ENCODE data around the gene ARID1B.

The ARID1B gene

DNA sequence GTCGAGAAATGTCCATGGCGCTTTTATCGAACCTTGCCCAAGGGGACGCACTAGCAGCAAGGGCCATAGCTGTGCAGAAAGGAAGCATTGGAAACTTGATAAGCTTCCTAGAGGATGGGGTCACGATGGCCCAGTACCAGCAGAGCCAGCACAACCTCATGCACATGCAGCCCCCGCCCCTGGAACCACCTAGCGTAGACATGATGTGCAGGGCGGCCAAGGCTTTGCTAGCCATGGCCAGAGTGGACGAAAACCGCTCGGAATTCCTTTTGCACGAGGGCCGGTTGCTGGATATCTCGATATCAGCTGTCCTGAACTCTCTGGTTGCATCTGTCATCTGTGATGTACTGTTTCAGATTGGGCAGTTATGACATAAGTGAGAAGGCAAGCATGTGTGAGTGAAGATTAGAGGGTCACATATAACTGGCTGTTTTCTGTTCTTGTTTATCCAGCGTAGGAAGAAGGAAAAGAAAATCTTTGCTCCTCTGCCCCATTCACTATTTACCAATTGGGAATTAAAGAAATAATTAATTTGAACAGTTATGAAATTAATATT lies 430.4 kb downstream of the ARID1B start:
- Histone ChIP-seq H3K4me1 (ENCODE audit: control insufficient read depth, insufficient read depth, low read length) (no peaks in the 10 kb centered on the region), H3K4me3 (ENCODE audit: low read length) (no peak overlapping the region), H3K27ac (ENCODE audit: low read depth, low read length) (no peak overlapping the region), H3K27me3 (ENCODE audit: control insufficient read depth, insufficient read depth, low read length) (no peaks in the 10 kb centered on the region), H3K36me3 (ENCODE audit: control insufficient read depth, insufficient read depth, low read length) (peaks cover 24% of the 10 kb centered on the region), H3K9ac (ENCODE audit: low read length) (no peak overlapping the region)

DNA sequence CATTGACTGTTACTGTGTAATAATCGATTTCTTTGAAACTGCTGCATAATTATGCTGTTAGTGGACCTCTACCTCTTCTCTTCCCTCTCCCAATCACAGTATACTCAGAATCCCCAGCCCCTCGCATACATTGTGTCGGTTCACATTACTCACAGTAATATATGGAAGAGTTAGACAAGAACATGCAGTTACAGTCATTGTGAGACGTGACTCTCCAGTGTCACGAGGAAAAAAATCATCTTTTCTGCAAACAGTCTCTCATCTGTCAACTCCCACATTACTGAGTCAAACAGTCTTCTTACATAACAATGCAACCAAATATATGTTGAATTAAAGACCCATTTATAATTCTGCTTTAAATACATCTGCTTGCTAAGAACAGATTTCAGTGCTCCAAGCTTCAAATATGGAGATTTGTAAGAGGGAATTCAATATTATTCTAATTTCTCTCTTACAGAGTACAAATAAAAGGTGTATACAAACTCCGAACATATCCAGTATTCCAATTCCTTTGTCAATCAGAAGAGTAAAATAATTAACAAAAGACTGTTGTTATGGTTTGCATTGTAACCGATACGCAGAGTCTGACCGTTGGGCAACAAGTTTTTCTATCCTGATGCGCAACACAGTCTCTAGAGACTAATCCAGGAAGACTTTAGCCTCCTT lies 432.8 kb downstream of the ARID1B start:
- H3K27me3 ChIP-seq (ENCODE audit: control insufficient read depth, insufficient read depth, low read length): no peaks in the 10 kb centered on the region
- H3K9ac ChIP-seq (ENCODE audit: low read length): no peak overlapping the region
- H3K4me1 ChIP-seq (ENCODE audit: control insufficient read depth, insufficient read depth, low read length): no peaks in the 10 kb centered on the region
- no peak overlapping the region for H3K4me3 ChIP-seq (ENCODE audit: low read length)
- H3K27ac ChIP-seq (ENCODE audit: low read depth, low read length): no peak overlapping the region
- peaks cover 16% of the 10 kb centered on the region for H3K36me3 ChIP-seq (ENCODE audit: control insufficient read depth, insufficient read depth, low read length)

DNA sequence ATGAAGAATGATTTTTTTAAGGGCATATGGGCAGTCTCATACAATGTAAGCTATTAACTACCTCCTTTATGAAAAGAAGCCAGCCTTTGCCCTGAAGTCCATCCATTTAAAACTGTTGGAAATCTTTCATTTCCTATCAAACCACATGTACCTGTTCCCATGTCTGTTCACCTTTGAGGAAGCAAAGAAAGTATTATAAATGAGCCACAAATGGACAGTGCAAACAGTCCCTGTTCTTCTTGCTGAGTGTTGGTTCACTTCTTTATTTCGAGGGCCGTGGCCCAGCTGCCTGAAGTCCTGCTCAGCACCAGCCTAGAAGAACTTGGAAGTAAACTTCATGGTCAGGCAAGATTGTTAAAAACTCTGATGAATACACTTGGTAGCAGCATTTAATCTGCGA lies 433.8 kb downstream of the ARID1B start:
- H3K27ac ChIP-seq (ENCODE audit: low read depth, low read length): no peak overlapping the region
- H3K4me3 ChIP-seq (ENCODE audit: low read length): no peak overlapping the region
- H3K4me1 ChIP-seq (ENCODE audit: control insufficient read depth, insufficient read depth, low read length): no peaks in the 10 kb centered on the region
- H3K36me3 ChIP-seq (ENCODE audit: control insufficient read depth, insufficient read depth, low read length): peaks cover 12% of the 10 kb centered on the region
- H3K27me3 ChIP-seq (ENCODE audit: control insufficient read depth, insufficient read depth, low read length): no peaks in the 10 kb centered on the region
- H3K9ac ChIP-seq (ENCODE audit: low read length): no peak overlapping the region

DNA sequence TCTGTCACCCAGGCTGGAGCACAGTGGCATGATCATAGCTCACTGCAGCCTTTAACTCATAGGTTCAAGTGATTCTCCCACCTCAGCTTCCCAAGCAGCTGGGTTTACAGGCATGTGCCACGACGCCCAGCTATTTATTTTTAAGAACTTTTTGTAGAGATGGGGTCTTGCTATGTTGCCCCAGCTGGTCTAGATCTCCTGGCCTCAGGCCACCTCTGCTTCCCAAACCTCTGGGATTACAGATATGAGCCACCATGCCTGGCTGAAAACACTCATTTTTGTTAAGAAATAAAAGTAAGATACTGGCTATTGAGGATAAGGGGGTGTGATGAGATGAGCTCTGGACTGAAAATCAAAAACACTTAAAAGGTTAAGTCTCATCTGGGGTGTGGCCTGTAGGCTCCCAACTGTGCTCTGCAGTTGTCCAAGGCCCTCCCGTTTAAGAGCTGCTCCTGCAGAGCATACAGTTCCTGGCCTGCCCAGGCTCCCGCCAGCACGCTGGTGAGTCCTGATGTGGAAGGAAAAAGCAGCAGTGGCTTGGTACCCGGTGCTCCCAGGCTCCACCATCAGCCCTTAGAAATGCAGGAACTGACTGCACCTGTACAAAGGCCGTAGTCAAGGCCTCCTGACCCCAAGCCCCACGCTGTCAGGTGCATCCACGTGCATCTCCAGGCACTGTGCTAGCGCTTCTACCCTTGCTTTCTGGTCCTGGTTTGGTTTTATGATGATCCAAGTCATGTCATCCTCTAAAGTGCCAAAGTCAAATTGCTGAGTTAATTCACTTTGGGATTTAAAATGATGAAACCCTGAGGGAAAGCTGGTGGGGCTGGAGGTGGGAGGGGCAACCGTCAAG lies 434.7 kb downstream of the ARID1B start:
- Histone ChIP-seq H3K4me1 (ENCODE audit: control insufficient read depth, insufficient read depth, low read length) (no peaks in the 10 kb centered on the region), H3K36me3 (ENCODE audit: control insufficient read depth, insufficient read depth, low read length) (peaks cover 5% of the 10 kb centered on the region), H3K4me3 (ENCODE audit: low read length) (no peak overlapping the region), H3K27me3 (ENCODE audit: control insufficient read depth, insufficient read depth, low read length) (no peaks in the 10 kb centered on the region), H3K27ac (ENCODE audit: low read depth, low read length) (no peak overlapping the region), H3K9ac (ENCODE audit: low read length) (no peak overlapping the region)

GRCh38 chr6:157213426-157213825 lies 436.2 kb downstream of the ARID1B start:
- Histone ChIP-seq H3K4me3 (ENCODE audit: low read length) (no peak overlapping the region), H3K9ac (ENCODE audit: low read length) (no peak overlapping the region), H3K4me1 (ENCODE audit: control insufficient read depth, insufficient read depth, low read length) (no peaks in the 10 kb centered on the region), H3K36me3 (ENCODE audit: control insufficient read depth, insufficient read depth, low read length) (no peaks in the 10 kb centered on the region), H3K27ac (ENCODE audit: low read depth, low read length) (no peak overlapping the region), H3K27me3 (ENCODE audit: control insufficient read depth, insufficient read depth, low read length) (no peaks in the 10 kb centered on the region)

DNA sequence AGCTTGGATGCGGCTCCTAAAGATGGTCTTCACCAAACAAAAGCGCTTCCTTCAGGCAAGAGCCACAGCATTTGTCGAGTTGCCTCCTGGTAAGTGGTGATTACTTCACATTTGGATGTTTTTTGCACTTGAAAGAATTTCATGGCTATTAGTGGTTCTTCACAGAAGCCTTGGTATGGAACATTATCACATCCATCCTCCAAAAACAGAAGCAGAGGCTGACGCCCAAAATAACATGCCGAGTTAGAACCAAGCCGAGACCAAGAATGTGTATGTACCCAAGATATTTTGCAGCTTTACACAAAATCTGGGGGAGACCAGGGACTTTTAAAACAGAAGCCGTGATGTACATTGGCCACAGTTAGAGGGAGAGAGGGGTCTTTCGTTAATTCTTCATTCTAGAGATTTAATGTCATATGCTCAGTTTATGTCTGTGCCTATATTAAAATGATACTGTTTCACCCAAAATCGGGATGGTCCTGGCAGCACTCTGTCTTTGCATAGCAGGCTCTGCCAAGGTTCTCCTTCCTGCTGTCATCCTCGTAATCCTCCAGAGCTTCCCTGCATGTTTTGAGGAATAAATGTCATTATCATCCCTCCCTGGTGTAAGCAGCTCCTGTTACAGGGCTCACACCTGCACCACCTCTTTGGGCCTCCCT lies 436.9 kb downstream of the ARID1B start:
- Histone ChIP-seq H3K4me3 (ENCODE audit: low read length) (no peak overlapping the region), H3K36me3 (ENCODE audit: control insufficient read depth, insufficient read depth, low read length) (no peaks in the 10 kb centered on the region), H3K27me3 (ENCODE audit: control insufficient read depth, insufficient read depth, low read length) (no peaks in the 10 kb centered on the region), H3K27ac (ENCODE audit: low read depth, low read length) (no peak overlapping the region), H3K9ac (ENCODE audit: low read length) (no peak overlapping the region), H3K4me1 (ENCODE audit: control insufficient read depth, insufficient read depth, low read length) (no peaks in the 10 kb centered on the region)

GRCh38 chr6:157215717-157216116 lies 438.5 kb downstream of the ARID1B start:
- no peak overlapping the region for H3K9ac ChIP-seq (ENCODE audit: low read length)
- no peaks in the 10 kb centered on the region for H3K36me3 ChIP-seq (ENCODE audit: control insufficient read depth, insufficient read depth, low read length)
- H3K27ac ChIP-seq (ENCODE audit: low read depth, low read length): no peak overlapping the region
- H3K4me1 ChIP-seq (ENCODE audit: control insufficient read depth, insufficient read depth, low read length): no peaks in the 10 kb centered on the region
- H3K4me3 ChIP-seq (ENCODE audit: low read length): no peak overlapping the region
- H3K27me3 ChIP-seq (ENCODE audit: control insufficient read depth, insufficient read depth, low read length): no peaks in the 10 kb centered on the region

GRCh38 chr6:157216570-157216969 lies 439.4 kb downstream of the ARID1B start:
- no peaks in the 10 kb centered on the region for H3K27me3 ChIP-seq (ENCODE audit: control insufficient read depth, insufficient read depth, low read length)
- no peak overlapping the region for H3K4me3 ChIP-seq (ENCODE audit: low read length)
- H3K27ac ChIP-seq (ENCODE audit: low read depth, low read length): no peak overlapping the region
- no peaks in the 10 kb centered on the region for H3K4me1 ChIP-seq (ENCODE audit: control insufficient read depth, insufficient read depth, low read length)
- H3K9ac ChIP-seq (ENCODE audit: low read length): no peak overlapping the region
- H3K36me3 ChIP-seq (ENCODE audit: control insufficient read depth, insufficient read depth, low read length): no peaks in the 10 kb centered on the region

- Histone ChIP-seq H3K9ac (ENCODE audit: low read length) (no peak overlapping the region), H3K4me3 (ENCODE audit: low read length) (no peak overlapping the region), H3K36me3 (ENCODE audit: control insufficient read depth, insufficient read depth, low read length) (no peaks in the 10 kb centered on the region), H3K4me1 (ENCODE audit: control insufficient read depth, insufficient read depth, low read length) (no peaks in the 10 kb centered on the region), H3K27me3 (ENCODE audit: control insufficient read depth, insufficient read depth, low read length) (no peaks in the 10 kb centered on the region), H3K27ac (ENCODE audit: low read depth, low read length) (no peak overlapping the region)
Measured at GRCh38 chr6:157217198-157217893, 440.2 kb downstream of the ARID1B start.

- no peak overlapping the region for H3K4me3 ChIP-seq (ENCODE audit: low read length)
- H3K36me3 ChIP-seq (ENCODE audit: control insufficient read depth, insufficient read depth, low read length): no peaks in the 10 kb centered on the region
- no peaks in the 10 kb centered on the region for H3K4me1 ChIP-seq (ENCODE audit: control insufficient read depth, insufficient read depth, low read length)
- H3K9ac ChIP-seq (ENCODE audit: low read length): no peak overlapping the region
- H3K27ac ChIP-seq (ENCODE audit: low read depth, low read length): no peak overlapping the region
- H3K27me3 ChIP-seq (ENCODE audit: control insufficient read depth, insufficient read depth, low read length): no peaks in the 10 kb centered on the region
Measured at GRCh38 chr6:157217894-157218370, 440.8 kb downstream of the ARID1B start.

GRCh38 chr6:157218371-157219198 lies 441.4 kb downstream of the ARID1B start:
- H3K36me3 ChIP-seq (ENCODE audit: control insufficient read depth, insufficient read depth, low read length): no peaks in the 10 kb centered on the region
- no peak overlapping the region for H3K27ac ChIP-seq (ENCODE audit: low read depth, low read length)
- H3K4me3 ChIP-seq (ENCODE audit: low read length): no peak overlapping the region
- no peak overlapping the region for H3K9ac ChIP-seq (ENCODE audit: low read length)
- no peaks in the 10 kb centered on the region for H3K4me1 ChIP-seq (ENCODE audit: control insufficient read depth, insufficient read depth, low read length)
- no peaks in the 10 kb centered on the region for H3K27me3 ChIP-seq (ENCODE audit: control insufficient read depth, insufficient read depth, low read length)

All from rectal smooth muscle tissue (tissue), 1 donor.